HepG2 (cell line): ENCODE measurements around the gene MYRIP. TPM values are rescaled to one million over a fixed set of nuclear protein-coding genes. Genes with fewer than 3 reads are reported as not detected.
A peak's percentile ranks its signal among the peaks of the same experiment; 100 is the strongest.
"Not testable (repeated sequence)": the region's sequence is repeated elsewhere in the genome, so short reads cannot be mapped to it uniquely, and the experiment has no call there.

Source experiments
- ATAC-seq: fragments of 200-7000 bp; cut with Tn5 transposase; 3 replicates; pipeline ENCODE4 v1.9.1; 2020; ENCODE audit warnings: mild to moderate bottlenecking, moderate library complexity
- BruUV-seq: library from RNA; stranded (reverse); fragments of 400-500 nt; replicated peaks from 2 replicates; lab custom pipeline; 2021; lab: Mats Ljungman, UMichigan
- CTCF ChIA-PET: fragments of 300-600 bp; formaldehyde crosslinking; extraction: SDS; loops from one replicate; lab custom pipeline; 2021; ENCODE audit warnings: low total read pairs, inconsistent platforms, low intra/inter-chr PET ratio; lab: Yijun Ruan, JAX
- POLR2A ChIA-PET: fragments of 350-600 bp; sonication (Branson Sonifier 250); formaldehyde crosslinking; loops from one replicate; lab custom pipeline; 2020; ENCODE audit warnings: antibody characterized with exemption, inconsistent platforms; lab: Yijun Ruan, JAX
- DNase-seq: peaks from one replicate; pipeline ENCODE4 v3.0.0-alpha.2; 2015; ENCODE audit warnings: low spot score
- FAIRE-seq: peaks from 3 replicates; lab custom pipeline; 2011; peaks lifted over from hg19 to GRCh38; lab: Jason Lieb, UNC
- H2AFZ ChIP-seq: one replicate; pipeline ENCODE4 v1.6.1; 2011; ENCODE audit warnings: low read length, inconsistent platforms
- H3K27ac ChIP-seq: fragments of 300-600 bp; 3 replicates; pipeline ENCODE4 v1.8.0; 2011; ENCODE audit warnings: mixed run types, mild to moderate bottlenecking, mixed read lengths, low read length, inconsistent platforms; ENCODE audit not compliant: insufficient read depth; ENCODE audit errors: extremely low read length
- H3K27me3 ChIP-seq, 2 experiments: fragments of 200-600 bp in 1 of 2; 2 replicates in 1 of 2; 3 replicates in 1 of 2; pipeline versions ENCODE4 v1.6.0 to v1.8.0; 2011; ENCODE audit warnings: low read length in 2 of 2, mild to moderate bottlenecking in 2 of 2, moderate library complexity in 2 of 2, inconsistent platforms in 1 of 2; ENCODE audit not compliant: insufficient read depth in 2 of 2, control insufficient read depth in 1 of 2
- H3K36me3 ChIP-seq, 2 experiments: fragments of 200-600 bp in 1 of 2; replicated peaks in 1 of 2; 2 replicates in 1 of 2; 3 replicates in 1 of 2; pipeline versions ENCODE4 v1.5.1 to v1.8.0; 2011; ENCODE audit warnings: low read length in 2 of 2, inconsistent platforms in 1 of 2; ENCODE audit not compliant: insufficient read depth in 2 of 2, control insufficient read depth in 1 of 2
- H3K4me1 ChIP-seq: 2 replicates; pipeline ENCODE4 v1.5.1; 2012; ENCODE audit warnings: low read length, inconsistent platforms; ENCODE audit not compliant: insufficient read depth
- H3K4me2 ChIP-seq: 2 replicates; pipeline ENCODE4 v1.6.0; 2011; ENCODE audit warnings: low read depth, low read length, inconsistent platforms
- H3K4me3 ChIP-seq, 3 experiments: fragments of 200-600 bp in 1 of 3; sonication (generic), shearing (Covaris generic) in 1 of 3; replicated peaks in 1 of 3; 2 replicates each; pipeline ENCODE4 v1.5.1; 2011 to 2016; ENCODE audit warnings: low read length in 3 of 3, inconsistent platforms in 2 of 3, low read depth in 2 of 3, mild to moderate bottlenecking in 2 of 3, control low read depth in 1 of 3, mixed read lengths in 1 of 3; ENCODE audit not compliant: insufficient read depth in 1 of 3
- H3K79me2 ChIP-seq: one replicate; pipeline ENCODE4 v1.6.1; 2011; ENCODE audit warnings: low read length, inconsistent platforms; ENCODE audit not compliant: insufficient read depth
- H3K9ac ChIP-seq: 2 replicates; pipeline ENCODE4 v1.6.0; 2011; ENCODE audit warnings: mild to moderate bottlenecking, low read depth, low read length, inconsistent platforms; ENCODE audit not compliant: insufficient read depth
- H3K9me3 ChIP-seq: 2 replicates; pipeline ENCODE4 v1.5.1; 2012; ENCODE audit warnings: mild to moderate bottlenecking, low read length
- H4K20me1 ChIP-seq: 2 replicates; pipeline ENCODE4 v1.6.0; 2011; ENCODE audit warnings: inconsistent platforms, mild to moderate bottlenecking, low read length, moderate library complexity; ENCODE audit not compliant: insufficient read depth
- ARID2 ChIP-seq: sonication (generic); formaldehyde crosslinking; IDR thresholded peaks from 2 replicates; pipeline ENCODE4 v1.8.1; 2022; ENCODE audit warnings: mild to moderate bottlenecking, missing genetic modification reagents, borderline replicate concordance
- ELF3 ChIP-seq: IDR thresholded peaks from 2 replicates; pipeline ENCODE4 v1.6.1; 2016; ENCODE audit warnings: missing genetic modification reagents, missing compliant biosample characterization
- KLF11 ChIP-seq: IDR thresholded peaks from 2 replicates; pipeline ENCODE4 v1.6.1; 2016; ENCODE audit warnings: missing compliant biosample characterization
- MAFF ChIP-seq: IDR thresholded peaks from 2 replicates; pipeline ENCODE4 v1.6.1; 2011; ENCODE audit warnings: low read depth, low read length, improper control_type of control experiment
- MAFK ChIP-seq, 2 experiments: IDR thresholded peaks in 1 of 2; conservative IDR thresholded peaks in 1 of 2; 2 replicates each; pipeline ENCODE4 v1.6.1; 2011; ENCODE audit warnings: improper control_type of control experiment in 2 of 2, low read length in 2 of 2
- NFYB ChIP-seq: sonication (generic); formaldehyde crosslinking; IDR thresholded peaks from 2 replicates; pipeline ENCODE4 v1.4.0; 2020; ENCODE audit warnings: missing genetic modification reagents
- NFYC ChIP-seq: IDR thresholded peaks from 2 replicates; pipeline ENCODE4 v1.6.1; 2016; ENCODE audit warnings: missing genetic modification reagents, missing compliant biosample characterization
- ZNF225 ChIP-seq: sonication (generic); formaldehyde crosslinking; IDR thresholded peaks from 2 replicates; pipeline ENCODE4 v1.4.0; 2020; ENCODE audit warnings: mild to moderate bottlenecking, missing genetic modification reagents
- ZNF383 ChIP-seq: sonication (generic); formaldehyde crosslinking; IDR thresholded peaks from 2 replicates; pipeline ENCODE4 v1.4.0; 2020; ENCODE audit warnings: missing genetic modification reagents, mild to moderate bottlenecking, borderline replicate concordance
- ZNF510 ChIP-seq: sonication (generic); formaldehyde crosslinking; IDR thresholded peaks from 2 replicates; pipeline ENCODE4 v1.4.0; 2020; ENCODE audit warnings: low read depth, mild to moderate bottlenecking, missing genetic modification reagents
- ZSCAN5A ChIP-seq: sonication (generic); formaldehyde crosslinking; IDR thresholded peaks from 2 replicates; pipeline ENCODE4 v1.8.0; 2022; ENCODE audit warnings: mild to moderate bottlenecking, missing genetic modification reagents, borderline replicate concordance
- WGBS: methylation state at CpG from one replicate; pipeline ENCODE4 v1.1.6; 2017; ENCODE audit warnings: low lambda C conversion rate; 5-methylcytosine and 5-hydroxymethylcytosine counted together
- in situ Hi-C: cut with HindIII; loops from 2 replicates; pipeline ENCODE4 v1.10.0; 2017; ENCODE audit warnings: low pct_unique_long_range_greater_than_20kb; ENCODE audit not compliant: extremely low pct_ligation_motif_present
- intact Hi-C: fragments of 100-400 bp; cut with micrococcal nuclease; formaldehyde crosslinking; loops from one replicate; pipeline ENCODE4 v1.10.0; 2022; ENCODE audit not compliant: unreplicated experiment
- polyA plus RNA-seq, 8 experiments: library from polyadenylated mRNA; depleted of rRNA in 3 of 8; stranded (reverse) in 7 of 8; unstranded in 1 of 8; fragments of >200 nt; fragmentation: Illumina TruSeq in 4 of 8; extraction: Trizol in 4 of 8; gene quantifications; 2 replicates each; pipeline versions ENCODE4 v1.2.1 to v1.2.3, GENCODE V29; 2011 to 2016; ENCODE audit warnings: low read depth in 4 of 8, missing spikeins in 1 of 8, mixed read lengths in 1 of 8; ENCODE audit not compliant: insufficient read depth in 1 of 8
- total RNA-seq, 5 experiments: library from RNA; depleted of rRNA; stranded (reverse); fragments of >200 nt; fragmentation: Illumina TruSeq; extraction: Trizol; gene quantifications; 2 replicates each; pipeline ENCODE4 v1.2.3, GENCODE V29; 2016; ENCODE audit warnings: low read depth in 1 of 5

MYRIP gene
- total and polyA plus RNA-seq, 2 of the 13 experiments (the other 11 are each of a cell fraction or from before 2014, with no cell fraction given): 0.64 to 0.84 TPM

DNA sequence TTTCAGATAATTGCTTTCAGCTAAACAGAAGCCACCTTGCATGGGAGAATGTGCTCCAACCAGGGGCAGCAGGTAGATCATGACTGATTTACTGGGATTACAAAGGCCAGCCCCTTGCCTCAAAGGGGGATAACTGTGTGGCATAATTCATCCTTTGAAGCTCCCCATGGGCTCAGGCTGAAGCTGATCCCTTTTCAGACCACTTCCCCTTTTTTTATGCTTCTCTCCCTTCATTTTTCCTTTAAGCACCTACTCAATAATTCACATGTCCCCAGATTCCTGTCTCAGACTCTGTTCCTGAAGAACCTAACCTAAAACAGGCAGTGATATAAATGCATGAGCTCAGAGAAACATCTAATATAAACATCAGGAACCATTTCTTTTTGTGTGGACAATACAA, 8.2 kb upstream of the MYRIP start (continued):
- no peak for TF ChIP-seq ARID2 (CRISPR knock-in tag)

GRCh38 chr3:39802486-39802885, 6.9 kb upstream of the MYRIP start:
- peaks cover 33% of the 10 kb centered on the region for H3K4me1 ChIP-seq
- H3K79me2 ChIP-seq, H3K4me2 ChIP-seq, H3K36me3 ChIP-seq, H2AFZ ChIP-seq, intact Hi-C loops, DNase-seq, BruUV-seq, H3K9ac ChIP-seq, FAIRE-seq: not testable (repeated sequence)
- WGBS: 67% methylated on average over 3 of the region's 3 CpGs
- TF ChIP-seq NFYC (CRISPR knock-in tag) (0 out of 2 replicates have a peak, but pooled peaks have one; percentile 11), MAFK (conservative IDR thresholded peaks at IDR 0.05 in 1 of 2, IDR thresholded peaks at IDR 0.05 in 1 of 2; ENCODE audit: low read length in 2 of 2) (peak in 1 of 2 experiments; percentile 31; a peak in 2 of 4 replicates), NFYB (CRISPR knock-in tag) (peak; percentile 40; the same call in 1 of the 2 replicates), MAFF (peak; percentile 22; the same call in 1 of the 2 replicates)
- TF ChIP-seq, all 625 proteins: peak for 4; not testable (repeated sequence) for 621
- ATAC-seq, H3K9me3 ChIP-seq, POLR2A ChIA-PET, CTCF ChIA-PET, H3K27ac ChIP-seq, H3K27me3 ChIP-seq, in situ Hi-C loops, H3K4me3 ChIP-seq, H4K20me1 ChIP-seq: not testable (repeated sequence)

DNA sequence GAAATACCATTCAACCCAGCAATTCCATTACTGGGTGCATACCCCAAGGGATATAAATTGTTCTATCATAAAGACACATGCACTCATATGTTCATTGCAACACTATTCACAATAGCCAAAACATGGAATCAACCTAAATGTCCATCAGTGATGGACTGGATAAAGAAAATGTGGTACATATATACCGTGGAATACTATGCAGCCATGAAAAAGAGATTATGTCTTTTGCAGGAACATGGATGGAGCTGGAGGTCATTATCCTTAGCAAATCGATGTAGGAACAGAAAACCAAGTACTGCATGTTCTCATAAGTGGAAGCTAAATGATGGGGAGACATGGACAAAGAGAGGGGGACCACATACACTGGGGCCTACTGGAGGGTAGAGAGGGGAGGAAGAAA, 5.5 kb upstream of the MYRIP start:
- BruUV-seq: no TSS peak
- Histone ChIP-seq H4K20me1 (no peaks in the 10 kb centered on the region), H3K4me1 (peaks cover 36% of the 10 kb centered on the region), H3K9me3 (no peaks in the 10 kb centered on the region), H3K9ac (no peak overlapping the region), H3K79me2 (no peaks in the 10 kb centered on the region), H2AFZ (no peak overlapping the region), H3K36me3 (no peaks in the 10 kb centered on the region), H3K4me3 (no peak overlapping the region), H3K27me3 (peaks cover 0 to 13% of the 10 kb centered on the region in 2 experiments; a peak in 1 of 5 replicates), H3K27ac (no peak overlapping the region), H3K4me2 (no peak overlapping the region)
- ChIA-PET CTCF (no interaction called here), POLR2A (no interaction called here)
- FAIRE-seq (no peak), DNase-seq (no peak), ATAC-seq (no peak)
- in situ Hi-C loops: no loop called here
- TF ChIP-seq ZNF510 (CRISPR knock-in tag) (no peak), ZSCAN5A (CRISPR knock-in tag) (no peak), ZNF225 (no peak), ZNF383 (CRISPR knock-in tag) (no peak), ELF3 (CRISPR knock-in tag) (no peak), KLF11 (CRISPR knock-in tag) (no peak)
- 49% methylated on average over 2 of the region's 2 CpGs for WGBS
- intact Hi-C loops: no loop called here
